A549 (cell line): ENCODE data around the gene NPHS1. TPM values are rescaled to one million over a fixed set of nuclear protein-coding genes. Genes with fewer than 3 reads are reported as not detected.
A peak's percentile ranks its signal among the peaks of the same experiment; 100 is the strongest.
"Not testable (repeated sequence)": the region's sequence is repeated elsewhere in the genome, so short reads cannot be mapped to it uniquely, and the experiment has no call there.

Experiments
- ATAC-seq, 2 experiments: fragments of 200-7000 bp in 1 of 2; fragments of >200 bp in 1 of 2; cut with Nextera tagmentation in 1 of 2; cut with Tn5 transposase in 1 of 2; 3 replicates each; pipeline versions ENCODE4 v1.8.0 to v1.9.1; 2018 to 2020; ENCODE audit warnings: mild to moderate bottlenecking in 1 of 2, moderate library complexity in 1 of 2
- CTCF ChIA-PET: fragments of 300-600 bp; sonication (Branson Sonifier 250); formaldehyde crosslinking; extraction: SDS; loops from one replicate; lab custom pipeline; 2021; ENCODE audit warnings: antibody characterized with exemption, inconsistent platforms; lab: Yijun Ruan, JAX
- POLR2A ChIA-PET: fragments of 350-600 bp; formaldehyde crosslinking; extraction: SDS; loops from one replicate; lab custom pipeline; 2021; ENCODE audit warnings: antibody characterized with exemption, inconsistent platforms; lab: Yijun Ruan, JAX
- DNase-seq, 2 experiments: peaks; one replicate each; pipeline versions ENCODE4 v3.0.0 to v3.0.0-alpha.2; 2011 to 2016; ENCODE audit warnings: low read depth in 1 of 2, low spot score in 1 of 2
- FAIRE-seq: peaks from 2 replicates; lab custom pipeline; 2011; peaks lifted over from hg19 to GRCh38; lab: Jason Lieb, UNC
- H3K27ac ChIP-seq, 2 experiments: fragments of >200 bp; sonication (Bioruptor Twin); formaldehyde crosslinking; 3 replicates each; pipeline ENCODE4 v1.5.1; 2016 to 2017
- H3K4me1 ChIP-seq: fragments of >200 bp; sonication (Bioruptor Twin); formaldehyde crosslinking; 3 replicates; pipeline ENCODE4 v1.6.1; 2016
- H3K4me2 ChIP-seq: fragments of >200 bp; sonication (Bioruptor Twin); formaldehyde crosslinking; 3 replicates; pipeline ENCODE4 v1.6.1; 2016
- H3K4me3 ChIP-seq: fragments of >200 bp; sonication (Bioruptor Twin); formaldehyde crosslinking; 3 replicates; pipeline ENCODE4 v1.5.1; 2016
- H3K9me3 ChIP-seq: fragments of >200 bp; sonication (Bioruptor Twin); formaldehyde crosslinking; 3 replicates; pipeline ENCODE4 v1.6.1; 2016
- ATOH8 ChIP-seq: fragments of 250-450 bp; sonication (Bioruptor Pico); IDR thresholded peaks from 2 replicates; pipeline ENCODE4 v1.5.0; 2020; ENCODE audit warnings: low read depth, mild to moderate bottlenecking, moderate library complexity
- BHLHE40 ChIP-seq: IDR thresholded peaks from 2 replicates; pipeline ENCODE4 v1.6.1; 2012; ENCODE audit warnings: low read depth, low read length, inconsistent platforms
- CTCF ChIP-seq: fragments of >200 bp; sonication (Bioruptor Twin); formaldehyde crosslinking; IDR thresholded peaks from 3 replicates; pipeline ENCODE4 v1.5.1; 2016
- EHF ChIP-seq: fragments of 250-450 bp; sonication (Bioruptor Pico); IDR thresholded peaks from 2 replicates; pipeline ENCODE4 v1.5.0; 2020; ENCODE audit warnings: mild to moderate bottlenecking
- ELK1 ChIP-seq: fragments of 150-350 bp; IDR thresholded peaks from 2 replicates; pipeline ENCODE4 v1.6.1; 2014; ENCODE audit warnings: low read depth, mild to moderate bottlenecking, low read length
- EP300 ChIP-seq, 2 experiments: fragments of >200 bp; sonication (Bioruptor Twin); formaldehyde crosslinking; IDR thresholded peaks; 2 replicates in 1 of 2; 3 replicates in 1 of 2; pipeline ENCODE4 v1.6.1; 2016 to 2017
- ESRRA ChIP-seq: fragments of 150-350 bp; IDR thresholded peaks from 2 replicates; pipeline ENCODE4 v1.6.1; 2014; ENCODE audit warnings: mild to moderate bottlenecking, low read length, borderline replicate concordance
- FOSL2 ChIP-seq, 2 experiments: fragments of 450-650 bp in 1 of 2; fragments of >200 bp in 1 of 2; sonication (Bioruptor Twin) in 1 of 2; formaldehyde crosslinking; IDR thresholded peaks; 2 replicates each; pipeline versions ENCODE4 v1.5.0 to v1.6.1; 2016 to 2020; ENCODE audit warnings: mild to moderate bottlenecking in 1 of 2, moderate library complexity in 1 of 2
- GATA3 ChIP-seq: IDR thresholded peaks from 2 replicates; pipeline ENCODE4 v1.6.1; 2012; ENCODE audit warnings: borderline replicate concordance
- HOXB5 ChIP-seq: fragments of 250-450 bp; sonication (Bioruptor Pico); IDR thresholded peaks from 2 replicates; pipeline ENCODE4 v1.5.0; 2020; ENCODE audit warnings: mild to moderate bottlenecking, moderate library complexity
- JUNB ChIP-seq: fragments of >200 bp; sonication (Bioruptor Twin); formaldehyde crosslinking; IDR thresholded peaks from 2 replicates; pipeline ENCODE4 v1.6.1; 2016
- KDM1A ChIP-seq: fragments of 200-600 bp; sonication (generic); IDR thresholded peaks from 2 replicates; pipeline ENCODE4 v1.6.1; 2016; ENCODE audit warnings: low read depth, mild to moderate bottlenecking
- MAFK ChIP-seq: fragments of 450-650 bp; IDR thresholded peaks from 2 replicates; pipeline ENCODE4 v1.6.1; 2014; ENCODE audit not compliant: partially characterized antibody
- NFE2L2 ChIP-seq: fragments of 150-350 bp; conservative IDR thresholded peaks from 2 replicates; pipeline ENCODE4 v1.6.1; 2014; ENCODE audit warnings: low read length
- NR3C1 ChIP-seq: fragments of >200 bp; sonication (Bioruptor Twin); formaldehyde crosslinking; IDR thresholded peaks from 3 replicates; pipeline ENCODE4 v1.6.1; 2017
- POLR2A ChIP-seq: IDR thresholded peaks from 2 replicates; pipeline ENCODE4 v1.6.1; 2012; ENCODE audit warnings: mild to moderate bottlenecking, low read length
- RAD21 ChIP-seq, 2 experiments: fragments of >200 bp in 1 of 2; sonication (Bioruptor Twin) in 1 of 2; formaldehyde crosslinking in 1 of 2; IDR thresholded peaks in 1 of 2; conservative IDR thresholded peaks in 1 of 2; 2 replicates in 1 of 2; 3 replicates in 1 of 2; pipeline ENCODE4 v1.6.1; 2012 to 2018; ENCODE audit warnings: inconsistent platforms in 1 of 2
- SMC3 ChIP-seq: fragments of >200 bp; sonication (Bioruptor Twin); formaldehyde crosslinking; IDR thresholded peaks from 3 replicates; pipeline ENCODE4 v1.6.1; 2018; ENCODE audit warnings: inconsistent platforms
- SREBF2 ChIP-seq: fragments of 450-650 bp; IDR thresholded peaks from 2 replicates; pipeline ENCODE4 v1.6.1; 2014; ENCODE audit warnings: mild to moderate bottlenecking, moderate library complexity
- TFCP2L1 ChIP-seq: fragments of 250-450 bp; sonication (Bioruptor Pico); IDR thresholded peaks from 2 replicates; pipeline ENCODE4 v1.5.0; 2021; ENCODE audit warnings: mild to moderate bottlenecking
- TP53 ChIP-seq: fragments of 250-450 bp; sonication (Bioruptor Pico); IDR thresholded peaks from 2 replicates; pipeline ENCODE4 v1.5.0; 2021; ENCODE audit warnings: mild to moderate bottlenecking, moderate library complexity
- WGBS: methylation state at CpG from one replicate; pipeline ENCODE4 v1.1.6; 2017; ENCODE audit errors: missing lambda C conversion rate; 5-methylcytosine and 5-hydroxymethylcytosine counted together
- polyA plus RNA-seq, 4 experiments: library from polyadenylated mRNA; depleted of rRNA in 3 of 4; stranded (reverse); fragments of >200 nt; fragmentation: RNase III in 1 of 4; extraction: RNeasy Plus Mini Kit Qiagen cat#74134 plus additional on column Dnase treatment in 1 of 4; gene quantifications; 2 replicates in 3 of 4; 3 replicates in 1 of 4; pipeline ENCODE4 v1.2.3, GENCODE V29; 2011 to 2017
- TF ChIP-seq, protein P1 (sequence below): fragments of 450-650 bp; IDR thresholded peaks from 2 replicates; pipeline ENCODE4 v1.6.1; 2014; ENCODE audit warnings: antibody characterized with exemption

The NPHS1 gene
- polyA plus RNA-seq, 2 of the 4 experiments (the other 2 are of a cell fraction) = 0.27 TPM

- TF ChIP-seq TP53 (CRISPR knock-in tag) (no peak), BHLHE40 (no peak), SREBF2 (no peak)
- TF ChIP-seq, all 56 proteins: peak for 0
These were observed 10.2 kb downstream of the NPHS1 start (continued) for GRCh38 chr19:35841961-35842595.

GRCh38 chr19:35836096-35836495 is 16.2 kb downstream of the NPHS1 start:
- H3K9me3 ChIP-seq = peaks cover 19% of the 10 kb centered on the region
- WGBS = 14% methylated on average over 11 of the region's 11 CpGs
- ATAC-seq, H3K4me2 ChIP-seq, POLR2A ChIA-PET, DNase-seq, H3K27ac ChIP-seq, H3K4me3 ChIP-seq, H3K4me1 ChIP-seq, FAIRE-seq: not testable (repeated sequence)
- CTCF ChIA-PET = interaction anchor here (1.0 to 5.9 kb wide), 5 partner anchors 16 to 96 kb away, joined by 3 to 32 read pairs (median 4); no protein-coding TSS in a partner anchor

GRCh38 chr19:35833972-35834371 is 18.3 kb downstream of the NPHS1 start:
- TF ChIP-seq BHLHE40 (no peak), CTCF (no peak), POLR2A (0 out of 2 replicates have a peak, but pooled peaks have one; percentile 13), ELK1 (no peak), ATOH8 (CRISPR knock-in tag) (no peak)
- TF ChIP-seq, protein P1, sequence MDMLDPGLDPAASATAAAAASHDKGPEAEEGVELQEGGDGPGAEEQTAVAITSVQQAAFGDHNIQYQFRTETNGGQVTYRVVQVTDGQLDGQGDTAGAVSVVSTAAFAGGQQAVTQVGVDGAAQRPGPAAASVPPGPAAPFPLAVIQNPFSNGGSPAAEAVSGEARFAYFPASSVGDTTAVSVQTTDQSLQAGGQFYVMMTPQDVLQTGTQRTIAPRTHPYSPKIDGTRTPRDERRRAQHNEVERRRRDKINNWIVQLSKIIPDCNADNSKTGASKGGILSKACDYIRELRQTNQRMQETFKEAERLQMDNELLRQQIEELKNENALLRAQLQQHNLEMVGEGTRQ = no peak; the same call in 1 of the 2 replicates
- H3K9me3 ChIP-seq = peaks cover 12% of the 10 kb centered on the region
- FAIRE-seq = no peak
- DNase-seq = no peak
- no peaks in the 10 kb centered on the region for H3K4me1 ChIP-seq
- ATAC-seq = no peak
- 42% methylated on average over 7 of the region's 7 CpGs for WGBS
- ChIA-PET CTCF (interaction anchor here (1.0 to 5.9 kb wide), 11 partner anchors 11 to 339 kb away, joined by 3 to 32 read pairs (median 4); no protein-coding TSS in a partner anchor), POLR2A (interaction anchor here (0.6 kb wide), 2 partner anchors 179 to 343 kb away, joined by 4 to 5 read pairs; no protein-coding TSS in a partner anchor)
- H3K27ac ChIP-seq = no peak overlapping the region
- no peak overlapping the region for H3K4me3 ChIP-seq
- no peak overlapping the region for H3K4me2 ChIP-seq

DNA sequence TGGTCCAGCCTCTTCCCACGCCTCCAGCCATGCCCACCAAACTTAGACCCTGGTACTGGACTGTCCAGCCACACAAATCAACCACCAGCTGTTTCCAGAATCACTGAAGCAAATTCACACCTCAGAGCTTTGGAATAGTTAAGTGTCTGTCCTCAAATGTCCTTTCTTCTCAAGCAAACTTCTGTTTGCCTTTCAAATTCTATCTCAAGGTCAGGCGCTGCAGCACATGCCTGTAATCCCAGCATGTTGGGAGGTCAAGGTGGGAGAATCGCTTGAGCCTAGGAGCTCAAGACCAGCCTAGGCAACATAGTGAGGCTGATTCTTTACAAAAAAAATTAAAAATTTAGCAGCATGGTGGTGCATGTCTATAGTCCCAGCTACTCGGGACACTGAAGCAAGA is 20.2 kb downstream of the NPHS1 start:
- WGBS = 16% methylated on average over 4 of the region's 4 CpGs
- Histone ChIP-seq H3K9me3 (no peaks in the 10 kb centered on the region), H3K4me2 (no peak overlapping the region), H3K4me1 (no peaks in the 10 kb centered on the region), H3K27ac (no peak overlapping the region), H3K4me3 (no peak overlapping the region)
- TF ChIP-seq GATA3 (no peak), EHF (CRISPR knock-in tag) (no peak), HOXB5 (no peak), ATOH8 (CRISPR knock-in tag) (no peak), TFCP2L1 (CRISPR knock-in tag) (no peak), SMC3 (no peak), NR3C1 (no peak), MAFK (no peak), KDM1A (no peak), RAD21 (conservative IDR thresholded peaks at IDR 0.05 in 1 of 2, IDR thresholded peaks at IDR 0.05 in 1 of 2) (no peak), EP300 (IDR thresholded peaks at IDR 0.05) (no peak), JUNB (no peak), NFE2L2 (no peak), ESRRA (no peak), FOSL2 (IDR thresholded peaks at IDR 0.05) (no peak), FOSL2 (CRISPR knock-in tag; IDR thresholded peaks at IDR 0.05) (no peak)
- TF ChIP-seq, protein P1 = no peak
- ATAC-seq = no peak
- no peak for DNase-seq
- CTCF ChIA-PET = interaction anchor here (0.6 to 5.9 kb wide), 4 partner anchors 12 to 598 kb away, joined by 3 to 32 read pairs (median 4); no protein-coding TSS in a partner anchor
- no peak for FAIRE-seq
- POLR2A ChIA-PET = no interaction called here
